Colonic mucosa (tissue), 4 donors: Measurements from ENCODE around the gene MTRF1. TPM values are rescaled to one million over a fixed set of nuclear protein-coding genes. Genes with fewer than 3 reads are reported as not detected.

Source experiments
- DNase-seq: peaks from one replicate; pipeline ENCODE4 v3.0.0-alpha.2; 2020
- H3K27ac ChIP-seq: fragments of 200-600 bp; one replicate; pipeline ENCODE4 v1.8.0; 2021
- H3K27me3 ChIP-seq: fragments of 200-600 bp; one replicate; pipeline ENCODE4 v1.8.0; 2021
- H3K36me3 ChIP-seq: fragments of 200-600 bp; one replicate; pipeline ENCODE4 v1.8.0; 2021
- H3K4me1 ChIP-seq: fragments of 200-600 bp; one replicate; pipeline ENCODE4 v1.8.0; 2021; ENCODE audit warnings: mild to moderate bottlenecking
- H3K4me3 ChIP-seq: fragments of 200-600 bp; one replicate; pipeline ENCODE4 v1.8.0; 2021
- H3K9ac ChIP-seq, 2 donors: one replicate each; pipeline ENCODE4 v1.7.0; 2013; ENCODE audit warnings: control low read depth in 2 of 2, low read depth in 2 of 2, low read length in 2 of 2
- H3K9me3 ChIP-seq: fragments of 200-600 bp; one replicate; pipeline ENCODE4 v1.8.0; 2021
- CTCF ChIP-seq: fragments of 200-600 bp; IDR thresholded peaks from one replicate; pipeline ENCODE4 v1.8.0; 2022; ENCODE audit warnings: antibody characterized with exemption, mild to moderate bottlenecking
- intact Hi-C: fragments of 100-400 bp; cut with DNase I; formaldehyde crosslinking; loops from one replicate; pipeline ENCODE4 v1.14.1; 2022
- total RNA-seq, 2 donors: library from RNA; stranded (reverse); fragmentation: NEBNext Ultra II Directional in 1 of 2; extraction: Animal tissue kit (Norgen Biotek cat#: 25700) in 1 of 2; gene quantifications; one replicate each; pipeline ENCODE4 v1.2.1, GENCODE V29; 2021
- donor health status: healthy.
- donor health status: DM: no; HTN: no; CAD: no.
- donor health status: DM: no; HTN: no; CAD: no.

The MTRF1 gene
- total RNA-seq, 2 donors from 2014 or later = 11.4 to 16.3 TPM

DNA sequence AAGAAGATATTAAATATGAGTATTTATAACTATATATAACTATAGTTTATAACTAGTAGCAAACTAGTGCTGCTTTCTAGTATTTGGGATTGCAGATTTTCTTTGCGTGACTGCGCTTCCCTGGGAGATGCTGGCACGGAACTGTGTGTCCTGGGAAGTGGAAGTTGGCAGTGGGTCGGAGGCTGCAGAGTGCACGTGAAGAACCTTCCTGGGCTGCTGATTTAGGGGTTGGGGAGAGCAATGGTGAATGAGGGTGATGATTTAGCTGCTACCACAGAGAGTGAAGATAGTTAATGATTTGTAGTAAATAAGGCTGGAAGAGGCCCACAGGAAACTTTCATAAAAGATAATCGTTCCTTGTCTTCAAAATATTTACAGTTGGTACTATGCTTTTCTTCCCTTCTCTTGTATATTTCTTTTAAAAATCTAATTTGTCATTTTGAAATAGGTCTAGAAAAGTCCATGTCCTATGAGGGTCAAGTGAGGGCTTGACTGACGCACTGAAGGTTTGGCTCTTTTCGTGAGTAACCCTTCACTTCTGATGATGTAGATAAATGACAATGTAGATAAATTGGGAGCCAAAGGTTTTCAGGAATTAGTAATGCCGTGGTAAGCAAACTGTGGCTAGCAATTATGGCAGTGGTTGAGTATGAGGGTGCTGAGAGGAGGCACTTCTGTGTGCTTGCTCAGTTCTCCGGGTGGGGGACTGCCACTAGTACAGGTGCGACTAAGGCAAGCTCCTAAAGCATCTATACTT is 44.7 kb upstream of the MTRF1 start:
- Histone ChIP-seq H3K9me3 (no peaks in the 10 kb centered on the region), H3K4me1 (no peaks in the 10 kb centered on the region), H3K27me3 (no peaks in the 10 kb centered on the region), H3K27ac (no peak overlapping the region), H3K4me3 (no peak overlapping the region), H3K36me3 (no peaks in the 10 kb centered on the region), H3K9ac (no peak overlapping the region)
- TF ChIP-seq CTCF = no peak
- intact Hi-C loops = no loop called here
- no peak for DNase-seq

GRCh38 chr13:41306271-41307145 is 43.1 kb upstream of the MTRF1 start:
- H3K4me3 ChIP-seq = no peak overlapping the region
- H3K4me1 ChIP-seq = no peaks in the 10 kb centered on the region
- H3K27me3 ChIP-seq = no peaks in the 10 kb centered on the region
- intact Hi-C loops = no loop called here
- TF ChIP-seq CTCF = no peak
- no peaks in the 10 kb centered on the region for H3K9me3 ChIP-seq
- no peaks in the 10 kb centered on the region for H3K36me3 ChIP-seq
- H3K27ac ChIP-seq = no peak overlapping the region
- no peak overlapping the region for H3K9ac ChIP-seq
- no peak for DNase-seq

DNA sequence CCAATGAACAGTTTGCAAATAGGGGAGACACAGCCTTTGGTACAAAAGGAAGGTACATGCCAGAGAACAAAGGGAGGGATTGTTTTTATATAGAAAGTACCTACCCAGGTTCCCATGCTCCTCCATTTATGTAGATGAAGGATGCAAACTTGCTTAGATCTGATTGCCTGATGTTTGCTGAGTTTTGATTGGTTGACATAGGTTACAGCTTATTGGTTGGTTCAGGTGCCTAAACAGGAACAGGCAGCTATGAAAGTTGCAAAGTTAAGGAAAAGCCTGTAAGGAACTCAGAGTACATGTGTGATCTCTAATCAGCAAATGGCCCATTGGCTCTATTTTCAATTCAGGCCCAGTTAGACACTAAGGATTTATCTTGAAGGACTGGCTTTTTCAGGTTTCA is 41.2 kb upstream of the MTRF1 start:
- Histone ChIP-seq H3K27ac (no peak overlapping the region), H3K27me3 (no peaks in the 10 kb centered on the region), H3K4me3 (no peak overlapping the region), H3K9me3 (no peaks in the 10 kb centered on the region), H3K36me3 (no peaks in the 10 kb centered on the region), H3K9ac (no peak overlapping the region), H3K4me1 (no peaks in the 10 kb centered on the region)
- intact Hi-C loops = no loop called here
- no peak for DNase-seq
- TF ChIP-seq CTCF = no peak

- no peak overlapping the region for H3K4me3 ChIP-seq
- H3K36me3 ChIP-seq = no peaks in the 10 kb centered on the region
- DNase-seq = no peak
- intact Hi-C loops = loop anchor here (2.0 kb wide), 1 partner anchor 78 kb away; no protein-coding TSS in a partner anchor
- no peak overlapping the region for H3K9ac ChIP-seq
- no peak overlapping the region for H3K27ac ChIP-seq
- no peaks in the 10 kb centered on the region for H3K4me1 ChIP-seq
- no peaks in the 10 kb centered on the region for H3K9me3 ChIP-seq
- TF ChIP-seq CTCF = no peak
- H3K27me3 ChIP-seq = no peaks in the 10 kb centered on the region
Measured at GRCh38 chr13:41302743-41303142, 39.4 kb upstream of the MTRF1 start.

- TF ChIP-seq CTCF = no peak
- no peak overlapping the region for H3K27ac ChIP-seq
- intact Hi-C loops = no loop called here
Measured at GRCh38 chr13:41299316-41300094, 36.1 kb upstream of the MTRF1 start.

More at GRCh38 chr13:41299316-41300094, 36.1 kb upstream of the MTRF1 start:
- no peaks in the 10 kb centered on the region for H3K9me3 ChIP-seq
- no peak overlapping the region for H3K4me3 ChIP-seq
- DNase-seq = no peak
- H3K9ac ChIP-seq = no peak overlapping the region
- H3K36me3 ChIP-seq = no peaks in the 10 kb centered on the region
- H3K4me1 ChIP-seq = no peaks in the 10 kb centered on the region
- H3K27me3 ChIP-seq = no peaks in the 10 kb centered on the region
